Lung (tissue), 12 donors: ENCODE results near the gene CARD8. TPM values are rescaled to one million over a fixed set of nuclear protein-coding genes. Genes with fewer than 3 reads are reported as not detected.

Source experiments
- ATAC-seq: fragments of 200-7000 bp; cut with Tn5 transposase; one replicate; pipeline ENCODE4 v1.9.1; 2020; ENCODE audit warnings: moderate number of reproducible peaks; ENCODE audit not compliant: insufficient read depth, low FRiP score
- DNase-seq, 3 donors: peaks; one replicate each; pipeline ENCODE4 v3.0.0-alpha.2; 2013 to 2017
- H3K27ac ChIP-seq, 2 donors: one replicate each; pipeline ENCODE4 v1.5.1; 2013; ENCODE audit warnings: mild to moderate bottlenecking in 2 of 2, moderate library complexity in 2 of 2, control low read depth in 1 of 2, inconsistent platforms in 1 of 2, low read depth in 1 of 2, low read length in 1 of 2
- H3K27me3 ChIP-seq, 3 donors: one replicate each; pipeline ENCODE4 v1.5.1; 2013; ENCODE audit warnings: low read length in 2 of 3; ENCODE audit not compliant: control insufficient read depth in 3 of 3, insufficient read depth in 3 of 3
- H3K36me3 ChIP-seq, 4 donors: one replicate each; pipeline ENCODE4 v1.5.1; 2013; ENCODE audit warnings: low read length in 4 of 4, mild to moderate bottlenecking in 1 of 4, moderate library complexity in 1 of 4; ENCODE audit not compliant: control insufficient read depth in 4 of 4, insufficient read depth in 4 of 4
- H3K4me1 ChIP-seq, 5 donors: one replicate each; pipeline ENCODE4 v1.5.1; 2013; ENCODE audit warnings: low read length in 5 of 5, mild to moderate bottlenecking in 2 of 5, moderate library complexity in 1 of 5; ENCODE audit not compliant: control insufficient read depth in 5 of 5, insufficient read depth in 5 of 5
- H3K4me3 ChIP-seq: one replicate; pipeline ENCODE4 v1.5.1; 2013; ENCODE audit warnings: mild to moderate bottlenecking, control low read depth, moderate library complexity
- H3K9ac ChIP-seq, 2 donors: one replicate each; pipeline ENCODE4 v1.5.1; 2013; ENCODE audit warnings: low read length in 2 of 2, control low read depth in 1 of 2; ENCODE audit not compliant: insufficient read depth in 1 of 2
- H3K9me3 ChIP-seq, 4 donors: one replicate each; pipeline ENCODE4 v1.5.1; 2013; ENCODE audit warnings: low read length in 3 of 4, mild to moderate bottlenecking in 1 of 4, moderate library complexity in 1 of 4; ENCODE audit not compliant: control insufficient read depth in 4 of 4, insufficient read depth in 3 of 4
- CTCF ChIP-seq: IDR thresholded peaks from 2 replicates; pipeline ENCODE4 v1.5.1; 2012; ENCODE audit warnings: mild to moderate bottlenecking; ENCODE audit errors: control extremely low read depth, extremely low read depth
- WGBS, 2 donors: extraction: QIAGEN DNeasy Blood & Tissue Kit; methylation state at CpG; one replicate each; pipeline ENCODE4 v1.1.7; 2013; 5-methylcytosine and 5-hydroxymethylcytosine counted together
- polyA plus RNA-seq, 2 donors: library from polyadenylated mRNA; stranded (reverse); fragments of 200-250 nt; gene quantifications; one replicate each; pipeline ENCODE4 v1.2.1, GENCODE V29; 2013
- total RNA-seq, 2 donors: library from RNA; depleted of rRNA in 1 of 2; stranded (reverse); fragments of >200 nt in 1 of 2; gene quantifications; one replicate each; pipeline ENCODE4 v1.2.1, GENCODE V29; 2014 to 2021
- donor health status: control.
- donor health status: control.
- donor health status: Bipolar disorder and iron deficiency.
- donor health status: healthy.
- donor health status: DM: yes; HTN: yes; CAD: no.

The CARD8 gene
- total and polyA plus RNA-seq, 4 donors: 43.0 to 114 (median 53.2) TPM

GRCh38 chr19:48171710-48172109, 84.0 kb downstream of the CARD8 start:
- no peak for DNase-seq
- no peak for TF ChIP-seq CTCF
- Histone ChIP-seq H3K36me3 (peaks cover 0 to 19% (median 12%) of the 10 kb centered on the region in 4 donors), H3K27ac (no peak overlapping the region), H3K4me1 (peaks cover 3 to 9% (median 7%) of the 10 kb centered on the region in 5 donors), H3K9me3 (no peaks in the 10 kb centered on the region), H3K4me3 (no peak overlapping the region), H3K27me3 (no peaks in the 10 kb centered on the region), H3K9ac (no peak overlapping the region)
- 86 to 90% methylated on average over 37 of the region's 37 CpGs for WGBS, 2 donors
- no peak for ATAC-seq

- Histone ChIP-seq H3K9ac (peak overlapping the region; percentile 72 to 90), H3K9me3 (no peaks in the 10 kb centered on the region), H3K4me1 (peaks cover 3 to 9% (median 7%) of the 10 kb centered on the region in 5 donors), H3K27ac (peak overlapping the region in 1 of 2 donors; percentile 3), H3K27me3 (no peaks in the 10 kb centered on the region), H3K4me3 (peak overlapping the region; percentile 69), H3K36me3 (peaks cover 0 to 15% (median 11%) of the 10 kb centered on the region in 4 donors)
- no peak for TF ChIP-seq CTCF
- DNase-seq (no peak), ATAC-seq (no peak)
- WGBS, 2 donors: 4% methylated on average over 16 to 21 of the region's 21 CpGs
These were observed 84.8 kb downstream of the CARD8 start for GRCh38 chr19:48170817-48171347.

GRCh38 chr19:48169939-48170803, 85.5 kb downstream of the CARD8 start, which contains the start of the genes LIG1 and ZSWIM9:
LIG1 (minus strand) TSS chr19:48170344; CDS start chr19:48165566, 4,778 bp downstream.
ZSWIM9 (plus strand) TSS chr19:48170680; CDS start chr19:48171803, 1,123 bp downstream.
- DNase-seq (peak; percentile 97 to 98 (median 98)), ATAC-seq (peak; percentile 97)
- Histone ChIP-seq H3K4me3 (peak within 1 kb of the TSS; percentile 69), H3K9ac (peak within 1 kb of the TSS; percentile 72 to 90), H3K36me3 (peaks cover 0 to 15% (median 9%) of the 10 kb centered on the region in 4 donors), H3K27ac (peak within 1 kb of the TSS; percentile 92 to 97), H3K4me1 (peaks cover 3 to 9% (median 7%) of the 10 kb centered on the region in 5 donors), H3K9me3 (no peaks in the 10 kb centered on the region), H3K27me3 (no peaks in the 10 kb centered on the region)
- WGBS, 2 donors: 1% methylated on average over 79 to 82 of the region's 82 CpGs
- no peak for TF ChIP-seq CTCF
